Suprapubic skin (tissue), 4 donors: ENCODE results near the gene CST5.
"Not testable (repeated sequence)": the region's sequence is repeated elsewhere in the genome, so short reads cannot be mapped to it uniquely, and the experiment has no call there.

ENCODE experiments used
- CTCF ChIP-seq, 2 donors: fragments of 200-600 bp in 1 of 2; fragments of 450-650 bp in 1 of 2; sonication (generic) in 1 of 2; IDR thresholded peaks; one replicate each; pipeline ENCODE4 v1.5.1; 2016 to 2019; ENCODE audit warnings: antibody characterized with exemption in 2 of 2, mild to moderate bottlenecking in 1 of 2, moderate library complexity in 1 of 2
- POLR2A ChIP-seq, 2 donors: fragments of 450-650 bp; IDR thresholded peaks; one replicate each; pipeline ENCODE4 v1.6.1; 2017; ENCODE audit warnings: antibody characterized with exemption in 2 of 2, mild to moderate bottlenecking in 2 of 2, moderate library complexity in 2 of 2
- POLR2AphosphoS5 ChIP-seq, 3 donors: sonication (generic); formaldehyde crosslinking; IDR thresholded peaks; one replicate each; pipeline ENCODE4 v1.6.1; 2017; ENCODE audit warnings: antibody characterized with exemption in 3 of 3

DNA sequence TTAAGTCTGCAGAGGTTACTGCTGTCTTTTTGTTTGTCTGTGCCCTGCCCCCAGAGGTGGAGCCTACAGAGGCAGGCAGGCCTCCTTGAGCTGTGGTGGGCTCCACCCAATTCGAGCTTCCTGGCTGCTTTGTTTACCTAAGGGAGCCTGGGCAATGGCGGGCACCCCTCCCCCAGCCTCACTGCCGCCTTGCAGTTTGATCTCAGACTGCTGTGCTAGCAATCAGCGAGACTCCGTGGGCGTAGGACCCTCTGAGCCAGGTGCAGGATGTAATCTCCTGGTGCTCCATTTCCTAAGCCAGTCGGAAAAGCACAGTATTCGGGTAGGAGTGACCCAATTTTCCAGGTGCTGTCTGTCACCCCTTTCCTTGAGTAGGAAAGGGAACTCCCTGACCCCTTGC lies 22.8 kb upstream of the CST5 start:
- TF ChIP-seq POLR2AphosphoS5, CTCF, POLR2A (IDR thresholded peaks at IDR 0.05): not testable (repeated sequence)
